ENCODE measurements around the gene SCG5.

DNA sequence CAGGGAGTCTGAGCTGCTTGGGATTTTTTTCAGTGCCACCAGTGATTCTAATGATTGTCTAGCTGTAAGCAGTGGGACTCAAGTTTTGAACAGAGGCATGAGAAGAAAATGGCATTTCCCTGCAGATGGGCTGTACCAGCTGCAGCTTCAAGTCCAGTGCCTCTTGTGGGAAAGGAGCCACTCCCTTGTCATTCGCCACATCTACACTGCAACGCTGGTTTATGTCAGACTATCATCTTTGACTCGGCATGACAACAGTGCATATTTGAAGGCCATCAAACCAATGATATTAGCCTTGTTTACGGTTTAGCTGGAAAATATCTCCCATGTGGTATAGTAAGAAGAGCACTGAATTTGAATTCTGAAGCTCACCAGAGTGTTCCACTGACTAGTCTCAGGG is 22.2 kb downstream of the SCG5 start:
- TF ChIP-seq, protein P1, sequence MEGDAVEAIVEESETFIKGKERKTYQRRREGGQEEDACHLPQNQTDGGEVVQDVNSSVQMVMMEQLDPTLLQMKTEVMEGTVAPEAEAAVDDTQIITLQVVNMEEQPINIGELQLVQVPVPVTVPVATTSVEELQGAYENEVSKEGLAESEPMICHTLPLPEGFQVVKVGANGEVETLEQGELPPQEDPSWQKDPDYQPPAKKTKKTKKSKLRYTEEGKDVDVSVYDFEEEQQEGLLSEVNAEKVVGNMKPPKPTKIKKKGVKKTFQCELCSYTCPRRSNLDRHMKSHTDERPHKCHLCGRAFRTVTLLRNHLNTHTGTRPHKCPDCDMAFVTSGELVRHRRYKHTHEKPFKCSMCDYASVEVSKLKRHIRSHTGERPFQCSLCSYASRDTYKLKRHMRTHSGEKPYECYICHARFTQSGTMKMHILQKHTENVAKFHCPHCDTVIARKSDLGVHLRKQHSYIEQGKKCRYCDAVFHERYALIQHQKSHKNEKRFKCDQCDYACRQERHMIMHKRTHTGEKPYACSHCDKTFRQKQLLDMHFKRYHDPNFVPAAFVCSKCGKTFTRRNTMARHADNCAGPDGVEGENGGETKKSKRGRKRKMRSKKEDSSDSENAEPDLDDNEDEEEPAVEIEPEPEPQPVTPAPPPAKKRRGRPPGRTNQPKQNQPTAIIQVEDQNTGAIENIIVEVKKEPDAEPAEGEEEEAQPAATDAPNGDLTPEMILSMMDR (IDR thresholded peaks at IDR 0.05), result no peak
- TF ChIP-seq POLR2A (IDR thresholded peaks at IDR 0.05), result no peak
